CD4-positive, alpha-beta T cell treated with Interferon gamma for 1 hour (primary cell): Measurements from ENCODE around the gene USP12.

Experiments used
- DNase-seq: peaks from one replicate; pipeline ENCODE4 v3.0.0-alpha.2; 2020

Gene USP12

DNA sequence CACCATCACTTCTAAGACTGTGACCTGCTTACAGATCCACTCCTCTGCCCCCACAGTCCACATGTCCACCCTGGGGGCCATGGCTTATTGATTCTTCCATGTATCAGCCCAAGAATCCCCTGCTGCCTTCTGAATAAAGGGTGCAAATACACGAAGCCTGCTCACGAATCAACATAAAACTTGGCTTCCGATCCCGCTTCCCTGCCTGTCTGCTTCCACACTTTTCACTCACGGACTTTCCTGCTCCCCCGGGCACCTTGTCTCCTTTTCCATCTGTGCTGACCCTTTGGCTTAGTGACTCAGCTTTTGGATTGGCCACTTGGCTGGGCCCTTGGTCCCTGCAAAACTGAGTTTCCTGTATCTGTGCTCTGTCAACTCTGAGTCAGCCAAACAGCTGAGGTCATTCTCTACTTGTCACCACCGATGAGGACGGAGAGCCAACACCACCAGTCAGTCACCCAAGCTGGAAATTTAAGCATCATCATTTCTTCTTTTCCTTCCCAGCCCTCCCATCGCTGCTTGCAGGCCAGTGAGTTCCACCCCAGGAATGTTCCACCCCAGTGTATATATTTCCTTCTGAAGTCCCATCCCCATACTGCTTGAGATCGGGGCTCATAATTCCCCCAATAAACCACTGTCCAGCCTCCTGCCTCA, 11.4 kb upstream of the USP12 start:
- DNase-seq, result no peak

DNA sequence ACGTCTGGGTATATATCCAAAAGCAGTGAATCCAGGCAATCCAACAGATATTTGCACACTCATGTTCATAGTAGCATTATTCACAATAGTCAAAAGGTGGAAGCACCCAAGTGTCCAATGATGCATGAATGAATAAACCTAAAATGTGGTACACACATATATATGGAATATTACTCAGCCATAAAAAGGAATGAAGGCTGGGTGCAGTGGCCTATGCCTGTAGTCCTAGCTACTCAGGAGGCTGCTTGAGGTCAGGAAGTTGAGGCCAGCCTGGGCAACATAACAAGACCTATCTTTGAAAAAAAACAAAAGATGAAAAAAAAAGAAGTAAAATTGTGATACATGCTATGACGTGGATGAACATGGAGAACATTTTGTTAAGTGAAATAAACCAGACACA, 10.4 kb upstream of the USP12 start:
- no peak for DNase-seq

DNA sequence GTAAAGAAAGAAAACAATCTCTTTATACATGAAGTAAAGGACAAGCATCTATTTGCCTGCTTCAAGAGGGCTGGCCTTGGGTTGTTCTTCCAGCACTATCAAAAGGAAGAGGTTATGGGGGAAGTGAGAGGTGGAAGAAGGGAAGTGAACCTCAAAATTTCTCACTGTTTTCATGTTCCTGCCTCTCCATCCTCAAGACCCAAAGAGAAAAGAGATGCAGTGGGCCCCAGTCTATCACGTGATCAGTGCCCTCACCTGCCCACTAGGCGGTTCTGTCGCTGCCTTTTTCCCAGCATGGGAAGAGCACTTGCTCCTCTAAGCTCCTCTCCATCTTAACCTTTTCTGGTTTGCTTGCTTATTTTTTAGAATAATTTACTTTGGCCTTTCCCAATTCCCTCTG, 6.2 kb upstream of the USP12 start:
- DNase-seq, result no peak

DNA sequence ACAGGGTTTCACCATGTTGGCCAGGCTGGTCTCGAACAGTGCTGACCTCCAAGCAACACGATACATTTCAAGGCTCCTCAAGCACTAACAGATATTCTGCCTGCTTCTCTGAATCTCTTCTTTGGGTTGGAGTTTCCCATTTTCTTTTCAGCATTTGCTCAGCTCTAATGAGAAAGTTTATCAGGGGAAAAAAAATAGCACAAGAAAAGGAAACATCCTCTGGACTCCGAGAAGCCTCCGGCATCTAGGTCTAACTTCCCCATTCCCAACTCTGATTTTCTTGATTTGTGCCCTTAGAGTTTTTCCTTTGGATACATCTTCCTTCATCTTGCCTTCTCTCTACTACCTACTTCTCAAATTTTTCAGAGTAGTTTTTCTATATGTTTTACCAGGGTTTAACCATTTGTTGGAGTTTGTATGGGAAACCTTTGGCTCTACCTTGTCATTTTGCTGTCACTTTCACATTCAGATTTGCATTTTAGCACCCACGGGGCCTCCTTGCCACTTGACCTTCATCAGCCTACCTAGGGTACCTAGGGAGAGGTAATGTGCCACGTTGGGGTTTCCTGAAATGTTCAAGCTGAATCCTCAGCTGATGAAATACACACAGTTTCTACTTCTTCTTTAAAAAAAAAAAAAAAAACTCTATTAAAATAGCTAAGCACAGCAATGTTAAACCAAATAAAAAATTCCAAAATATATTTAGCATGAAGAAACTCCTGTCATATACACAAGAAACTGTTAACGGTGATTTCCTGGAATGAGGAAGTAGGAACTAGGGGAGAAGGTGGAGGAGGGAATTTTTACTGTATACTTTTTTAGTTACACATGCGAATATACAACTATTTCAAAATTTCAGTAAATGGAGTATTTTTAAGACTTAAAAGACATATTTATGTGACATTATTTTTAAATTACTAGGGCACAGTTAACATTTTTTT, 5.1 kb upstream of the USP12 start:
- DNase-seq, result no peak

DNA sequence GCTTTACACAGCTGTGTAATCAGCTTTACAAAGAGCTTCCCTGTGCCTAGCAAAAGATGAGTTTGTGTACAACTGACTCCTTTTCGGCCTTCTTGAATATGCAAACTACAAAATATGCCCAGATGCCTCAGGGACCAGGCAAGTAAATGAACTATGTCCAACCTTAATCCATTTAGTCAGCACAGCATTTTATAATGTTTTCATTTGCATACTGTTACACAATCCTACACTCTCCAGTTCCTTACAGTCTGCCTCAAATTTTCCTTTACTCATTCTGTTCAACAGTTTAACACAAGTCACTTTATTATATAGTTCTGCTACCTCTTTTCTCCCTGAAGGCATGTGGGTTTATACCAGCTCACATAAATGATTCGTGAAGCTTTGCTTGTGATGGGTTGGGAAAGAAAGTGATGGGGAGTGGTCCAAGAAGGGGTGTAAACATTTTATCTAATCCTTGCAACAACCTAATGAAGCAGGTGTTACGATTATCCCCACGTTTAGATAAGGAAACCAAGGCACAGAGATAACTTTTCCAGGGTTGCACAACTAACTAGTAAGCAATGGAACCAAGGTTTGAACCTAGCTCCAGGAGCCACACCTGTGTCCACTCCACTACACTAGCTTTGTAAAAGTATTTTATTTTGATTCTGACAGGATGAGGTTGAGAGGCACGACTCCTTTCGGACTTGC, 3.3 kb upstream of the USP12 start:
- no peak for DNase-seq

DNA sequence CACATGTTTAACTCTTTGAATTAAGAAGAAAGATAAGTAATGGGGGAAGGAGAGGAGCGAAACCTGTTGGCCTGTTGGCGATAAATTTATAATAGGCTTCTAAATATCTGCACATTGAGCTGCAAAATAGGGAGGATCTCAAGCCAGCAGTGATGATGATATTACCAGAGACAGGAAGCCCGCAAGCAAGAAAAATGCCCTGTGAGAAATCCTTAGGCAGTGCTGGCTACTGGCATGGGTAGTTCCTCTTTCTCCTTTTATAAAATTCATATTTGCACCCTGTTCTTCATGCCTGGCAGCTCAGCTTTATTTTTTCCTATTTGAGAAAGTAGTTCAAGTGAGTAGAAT, 858 bp upstream of the USP12 start:
- peak; percentile 22 for DNase-seq

DNA sequence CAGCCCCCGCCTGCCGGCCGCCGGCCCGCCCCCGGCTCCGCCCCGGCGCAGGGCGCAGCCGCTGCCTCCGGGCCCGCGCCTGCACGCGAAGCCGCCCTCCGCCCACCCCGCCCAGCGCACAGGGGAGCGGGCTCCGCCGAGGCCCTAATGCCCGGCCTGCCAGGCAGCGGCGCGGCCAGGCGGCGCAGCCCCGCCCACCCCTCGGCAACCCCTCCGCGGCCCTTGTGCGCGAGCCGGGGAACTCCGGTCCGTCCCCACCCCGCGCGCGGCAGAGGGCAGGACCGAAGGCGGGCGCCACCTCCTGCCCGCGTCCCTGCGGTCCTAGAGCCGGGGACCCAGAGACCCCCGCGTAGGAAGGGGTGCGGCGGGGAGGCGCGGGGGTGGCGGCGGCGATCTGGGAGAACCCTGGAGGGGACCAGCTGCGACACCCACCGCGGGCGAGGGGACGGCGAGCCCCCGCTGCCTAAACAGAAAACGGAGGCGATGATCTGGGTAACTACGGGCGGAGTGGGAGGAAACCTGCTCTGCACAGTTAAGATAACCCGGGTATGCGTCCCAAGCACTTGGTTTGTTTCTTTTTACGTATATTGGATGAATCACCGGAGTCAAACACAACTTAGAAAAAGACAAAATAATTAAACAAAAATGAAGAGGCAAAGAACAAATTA, 350 bp upstream of the USP12 start:
- DNase-seq, result peak; percentile 94

DNA sequence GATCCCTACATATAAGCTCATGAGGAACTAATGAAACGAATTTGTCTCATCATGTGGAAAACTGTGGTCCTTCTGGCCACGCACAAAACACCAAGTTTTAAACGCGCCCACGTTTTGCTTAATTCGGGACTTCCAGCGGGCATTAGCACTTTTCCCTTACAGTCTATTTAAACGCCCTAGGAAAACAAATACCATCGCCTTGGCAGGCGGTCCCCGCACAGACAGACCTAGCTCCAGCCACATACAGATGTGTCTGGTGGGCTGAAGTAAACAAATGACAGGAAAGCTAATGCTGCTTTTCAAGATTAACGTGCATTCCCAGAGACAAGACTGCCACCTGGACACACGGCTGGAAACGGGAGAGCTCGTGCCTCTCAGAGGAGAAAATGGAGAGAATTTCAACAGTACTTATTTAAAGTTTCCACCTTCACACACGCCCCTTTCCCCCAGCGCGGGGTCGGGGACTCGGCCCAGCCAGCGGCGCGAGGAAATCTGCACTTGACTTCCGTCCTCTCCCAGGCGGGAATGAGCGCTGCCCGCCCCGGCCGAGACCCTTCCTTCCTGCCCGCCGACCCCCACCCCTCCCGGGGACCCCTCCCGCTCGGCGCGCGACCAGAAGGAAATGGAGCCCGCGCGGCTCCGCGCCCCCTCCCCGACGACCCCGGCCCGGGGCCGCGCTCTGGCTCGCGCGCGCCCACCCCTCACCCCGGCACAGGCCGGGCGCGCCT, 931 bp downstream of the USP12 start:
- peak; percentile 5 for DNase-seq

DNA sequence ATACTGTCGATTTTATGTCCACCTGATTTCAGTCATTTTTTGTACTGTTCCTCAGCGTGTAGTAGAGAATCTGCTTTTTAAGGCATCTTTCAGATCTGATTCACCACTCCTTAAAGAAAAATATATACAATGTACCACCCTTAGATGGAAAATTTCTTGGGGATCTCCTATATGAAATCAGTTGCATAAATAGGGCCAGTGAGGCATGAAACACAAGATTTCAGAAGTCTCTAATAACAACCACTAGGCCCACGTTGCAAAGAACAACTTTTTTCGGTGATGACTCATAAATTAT, 1.4 kb downstream of the USP12 start:
- no peak for DNase-seq

DNA sequence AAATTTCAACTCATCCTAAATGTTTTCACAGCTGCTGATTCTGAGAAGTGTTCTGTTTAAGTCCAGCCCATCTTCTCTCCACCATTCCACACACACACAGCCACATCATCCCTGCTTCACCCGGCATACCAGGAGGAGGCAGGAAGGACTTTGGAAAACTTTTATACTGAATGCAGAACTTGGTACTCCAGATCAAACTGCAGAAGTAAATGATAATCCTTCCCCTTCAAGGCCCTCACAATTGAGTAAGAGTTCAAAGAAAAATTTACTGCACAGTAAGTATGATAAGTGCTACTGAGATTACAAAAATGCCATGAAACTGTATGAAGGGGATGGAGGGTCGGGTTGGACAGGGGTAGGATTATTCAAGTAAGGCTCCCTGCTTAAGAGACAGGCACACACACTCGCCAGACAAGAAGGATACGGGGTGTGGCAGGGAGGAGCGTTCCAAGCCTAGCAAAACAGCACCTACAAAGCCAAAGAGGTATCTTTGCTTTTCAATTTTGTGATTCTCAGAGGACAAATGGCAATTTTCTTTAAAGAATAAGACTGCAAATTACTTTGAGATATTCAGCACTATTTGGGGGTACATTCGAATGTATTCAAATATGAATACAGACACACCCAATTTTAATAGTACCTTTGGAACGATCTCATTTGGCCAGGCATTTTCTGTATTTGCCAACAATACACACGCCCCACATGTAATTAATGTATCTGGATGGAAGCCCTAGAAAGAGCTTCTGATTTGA, 2.5 kb downstream of the USP12 start:
- DNase-seq, result no peak

DNA sequence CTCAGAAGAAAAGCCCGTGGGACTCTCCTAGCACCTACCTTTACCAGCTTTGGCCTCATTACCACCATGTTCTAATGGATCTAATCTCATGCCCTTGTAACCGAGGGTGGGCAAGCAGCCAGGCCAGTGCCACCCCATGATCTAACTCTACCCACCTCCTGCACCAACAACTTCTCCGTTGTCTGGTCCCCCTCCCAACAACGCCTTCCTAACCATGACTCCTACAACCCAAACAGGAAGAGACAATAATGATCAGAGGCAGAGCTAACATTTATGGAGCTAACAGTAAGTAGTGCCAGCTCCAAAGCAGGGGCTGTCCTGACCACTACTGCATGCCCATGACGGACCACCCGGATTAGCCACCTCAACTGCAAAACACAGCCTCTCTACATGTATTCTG, 3.5 kb downstream of the USP12 start:
- no peak for DNase-seq

DNA sequence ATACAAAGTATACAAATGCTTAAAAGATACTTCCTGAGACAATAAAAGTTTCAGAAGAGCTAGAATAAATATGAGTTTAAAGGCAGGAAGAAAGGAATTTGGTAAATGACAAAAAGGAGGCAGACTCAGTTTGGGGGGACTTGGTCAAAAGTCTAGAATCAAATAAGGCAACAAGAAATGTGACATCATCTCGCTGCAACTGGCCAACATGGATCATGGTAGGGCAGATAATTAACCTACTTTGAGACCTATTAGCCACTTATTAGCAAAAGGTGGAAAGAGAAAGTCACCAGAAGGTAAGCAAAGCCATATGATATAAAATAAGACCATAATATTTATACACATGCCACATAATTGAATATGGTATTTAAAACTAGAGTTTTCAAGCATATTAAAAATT, 5.3 kb downstream of the USP12 start:
- no peak for DNase-seq

DNA sequence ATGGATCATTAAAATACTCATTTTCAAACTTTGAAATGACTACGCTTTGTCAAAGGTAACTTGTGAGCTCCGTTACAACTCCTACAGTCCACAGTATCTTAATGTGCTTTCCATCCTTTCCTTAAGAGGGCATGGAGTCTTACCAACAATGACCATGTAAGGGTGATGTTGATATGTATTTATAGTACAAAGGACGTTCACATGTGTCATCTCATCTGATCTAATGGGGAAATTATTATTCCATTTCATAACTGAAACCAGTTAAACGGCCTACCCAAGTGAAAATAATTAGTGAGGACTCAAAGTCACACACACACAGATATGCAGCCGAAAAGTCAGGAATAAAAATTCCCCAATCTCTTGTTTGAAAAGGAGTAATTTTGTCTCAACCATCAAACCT, 9.6 kb downstream of the USP12 start:
- no peak for DNase-seq

DNA sequence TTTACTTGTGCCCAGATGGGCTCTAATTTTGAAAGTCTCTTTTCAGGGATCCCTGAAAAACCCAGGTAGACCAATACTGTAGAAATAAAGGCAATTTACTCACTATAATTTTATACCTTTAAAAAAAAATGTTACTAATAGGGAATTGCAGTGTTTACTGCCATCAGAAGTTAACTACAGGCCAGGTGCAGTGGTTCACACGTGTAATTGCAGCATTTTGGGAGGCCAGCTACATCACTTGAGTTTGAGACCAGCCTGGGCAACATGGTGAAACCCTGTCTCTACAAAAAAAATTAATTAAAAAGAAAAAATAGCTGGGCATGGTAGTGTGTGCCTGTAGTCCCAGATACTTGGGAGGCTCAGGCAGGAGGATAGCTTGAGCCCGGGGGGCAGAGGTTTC, 10.2 kb downstream of the USP12 start:
- DNase-seq, result no peak

DNA sequence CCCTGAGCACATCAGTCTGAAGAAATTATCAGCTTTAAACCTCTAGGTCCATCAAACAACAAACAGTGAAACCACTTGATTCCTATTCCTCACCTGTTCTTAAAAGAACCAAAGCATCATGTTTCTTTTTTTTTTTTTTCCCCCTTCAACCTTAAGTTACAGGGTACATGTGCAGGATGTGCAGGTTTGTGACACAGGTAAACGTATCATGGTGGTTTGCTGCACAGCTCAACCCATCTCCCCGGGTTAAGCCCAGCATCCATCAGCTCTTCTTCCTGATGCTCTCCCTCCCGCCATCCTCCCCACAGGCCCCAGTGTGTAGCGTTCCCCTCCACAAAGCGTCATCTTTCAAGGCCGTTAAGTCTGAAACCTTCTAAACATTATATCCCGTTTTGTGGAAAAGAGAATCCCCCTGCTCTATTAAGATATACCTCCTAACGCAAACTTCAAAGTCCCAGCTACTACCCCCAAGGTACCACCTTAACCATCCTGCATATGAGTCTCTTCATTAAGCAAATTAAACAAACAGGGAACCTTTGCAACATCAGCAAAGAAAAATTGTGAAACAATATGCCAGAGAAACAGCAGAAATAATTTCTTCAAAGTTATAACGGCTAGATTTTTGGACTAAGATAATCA, 10.8 kb downstream of the USP12 start:
- DNase-seq, result no peak

DNA sequence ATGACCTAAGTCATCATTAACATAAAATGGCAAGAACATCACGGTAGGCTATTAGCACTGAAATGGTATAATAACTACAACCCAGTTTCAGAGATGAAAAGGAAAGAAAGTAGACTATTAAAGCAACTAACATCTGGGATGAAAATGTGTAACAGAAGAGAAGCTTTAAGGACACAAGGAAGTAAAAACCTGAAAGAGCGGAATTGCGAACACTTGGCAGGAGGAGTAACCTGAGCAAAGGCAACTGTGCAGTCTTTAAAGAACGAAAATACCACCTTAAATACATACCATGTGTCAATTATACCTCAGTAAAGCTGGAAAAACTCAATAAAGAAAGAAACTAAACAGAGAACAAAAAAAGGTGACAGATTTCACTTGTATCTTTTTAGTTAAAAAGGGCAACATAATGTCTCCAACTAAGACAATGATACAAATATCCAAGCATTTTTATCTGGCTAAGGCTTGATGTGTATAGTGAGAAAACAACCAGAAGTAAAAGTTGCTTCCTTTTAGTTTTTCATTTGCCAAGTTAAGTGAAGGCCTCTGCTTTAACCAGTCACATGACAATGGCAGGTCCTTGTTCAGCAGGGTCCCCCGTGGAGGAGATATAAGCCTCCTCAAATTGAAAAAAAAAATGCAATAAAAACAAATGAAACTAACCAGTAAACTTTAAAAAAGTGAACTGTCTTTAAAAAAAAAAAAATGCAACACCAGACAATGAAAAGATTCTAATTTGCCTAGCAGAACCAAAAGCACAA, 11.6 kb downstream of the USP12 start:
- no peak for DNase-seq

DNA sequence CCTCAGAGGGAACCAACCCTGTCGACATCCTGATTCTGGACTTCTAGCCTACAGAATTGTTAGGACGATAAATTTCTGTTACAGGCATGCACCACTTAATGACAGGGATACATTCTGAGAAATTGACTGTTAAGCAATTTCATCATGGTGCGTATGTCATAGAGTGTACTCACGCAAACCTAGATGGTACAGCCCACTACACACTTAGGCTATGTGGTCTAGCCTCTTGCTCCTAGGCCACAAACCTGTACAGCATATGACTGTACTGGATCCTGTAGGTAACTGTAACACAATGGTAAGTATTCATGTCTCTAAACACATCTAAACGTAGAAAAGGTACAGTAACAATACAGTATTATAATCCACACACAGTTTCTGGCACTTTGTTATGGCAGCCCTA, 13.3 kb downstream of the USP12 start:
- DNase-seq, result no peak

DNA sequence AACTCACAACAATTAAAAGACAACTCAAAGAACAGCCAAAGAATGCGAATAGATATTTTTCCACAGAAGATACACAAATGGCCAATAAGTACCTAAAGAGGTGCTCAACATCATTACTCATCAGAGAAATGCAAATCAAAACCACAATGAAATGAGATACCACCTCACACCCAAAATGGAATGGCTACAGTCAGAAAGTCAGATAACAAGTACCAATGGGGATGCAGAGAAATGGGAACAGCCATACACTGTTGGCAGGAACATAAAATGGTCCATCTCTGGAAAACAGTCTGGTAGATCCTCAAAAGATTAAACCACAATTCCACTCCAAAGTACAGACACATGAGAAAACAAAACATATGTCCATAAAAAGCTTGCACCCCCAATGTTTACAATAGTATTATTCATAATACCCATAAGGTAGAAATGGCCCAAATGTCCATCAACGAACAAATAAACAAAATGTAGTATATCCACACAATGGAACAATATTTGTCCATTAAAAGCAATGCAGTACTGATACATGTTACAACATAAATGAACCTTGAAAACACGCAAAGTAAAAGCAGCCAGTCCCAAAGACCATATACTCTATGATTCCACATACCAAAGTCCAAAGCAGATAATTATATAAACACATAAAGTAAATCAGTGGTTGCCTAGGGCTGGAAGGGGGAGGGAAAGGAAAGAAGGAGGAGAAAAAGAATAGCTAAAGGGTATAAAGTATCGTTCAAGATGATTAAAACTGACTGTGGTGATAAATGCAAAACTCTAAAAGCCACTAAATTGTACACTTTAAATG, 19.6 kb downstream of the USP12 start:
- no peak for DNase-seq

DNA sequence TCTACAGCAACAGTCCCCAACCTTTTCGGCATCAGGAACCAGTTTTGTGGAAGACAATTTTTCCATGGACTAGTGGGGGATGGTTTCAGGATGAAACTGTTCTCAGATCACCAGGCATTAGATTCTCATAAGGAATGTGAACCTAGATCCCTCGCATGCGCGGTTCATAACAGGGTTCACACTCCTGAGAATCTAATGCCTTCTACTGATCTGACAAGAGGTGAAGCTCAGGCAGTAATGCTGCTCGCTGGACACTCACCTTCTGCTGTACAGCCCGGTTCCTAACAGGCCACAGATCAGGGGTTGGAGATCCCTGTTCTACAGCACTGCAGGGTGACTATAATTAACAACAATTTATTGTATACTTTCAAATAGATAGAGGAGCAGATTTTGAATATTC, 21.9 kb downstream of the USP12 start:
- no peak for DNase-seq

DNA sequence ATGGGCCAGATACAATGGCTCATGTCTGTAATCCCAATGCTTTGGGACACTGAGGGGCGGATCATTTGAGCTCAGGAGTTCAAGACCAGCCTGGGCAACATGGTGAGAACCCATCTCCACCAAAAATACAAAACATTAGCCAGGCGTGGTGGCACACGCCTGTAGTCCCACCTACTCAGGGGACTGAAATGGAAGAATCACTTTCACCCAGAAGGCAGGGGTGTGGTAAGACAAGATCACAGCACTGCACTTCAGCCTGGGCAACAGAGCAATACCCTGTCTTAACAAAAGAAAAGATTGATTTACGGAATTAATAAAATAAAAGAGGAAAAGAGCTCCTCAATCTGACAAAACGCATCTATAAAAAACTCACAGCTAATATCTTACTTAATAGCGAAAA, 22.7 kb downstream of the USP12 start:
- DNase-seq, result no peak
